Measurements from ENCODE around the gene ENDOU. TPM values are rescaled to one million over a fixed set of nuclear protein-coding genes. Genes with fewer than 3 reads are reported as not detected.

Gene ENDOU
- polyA plus RNA-seq, 2 donors: 101 to 139 TPM

DNA sequence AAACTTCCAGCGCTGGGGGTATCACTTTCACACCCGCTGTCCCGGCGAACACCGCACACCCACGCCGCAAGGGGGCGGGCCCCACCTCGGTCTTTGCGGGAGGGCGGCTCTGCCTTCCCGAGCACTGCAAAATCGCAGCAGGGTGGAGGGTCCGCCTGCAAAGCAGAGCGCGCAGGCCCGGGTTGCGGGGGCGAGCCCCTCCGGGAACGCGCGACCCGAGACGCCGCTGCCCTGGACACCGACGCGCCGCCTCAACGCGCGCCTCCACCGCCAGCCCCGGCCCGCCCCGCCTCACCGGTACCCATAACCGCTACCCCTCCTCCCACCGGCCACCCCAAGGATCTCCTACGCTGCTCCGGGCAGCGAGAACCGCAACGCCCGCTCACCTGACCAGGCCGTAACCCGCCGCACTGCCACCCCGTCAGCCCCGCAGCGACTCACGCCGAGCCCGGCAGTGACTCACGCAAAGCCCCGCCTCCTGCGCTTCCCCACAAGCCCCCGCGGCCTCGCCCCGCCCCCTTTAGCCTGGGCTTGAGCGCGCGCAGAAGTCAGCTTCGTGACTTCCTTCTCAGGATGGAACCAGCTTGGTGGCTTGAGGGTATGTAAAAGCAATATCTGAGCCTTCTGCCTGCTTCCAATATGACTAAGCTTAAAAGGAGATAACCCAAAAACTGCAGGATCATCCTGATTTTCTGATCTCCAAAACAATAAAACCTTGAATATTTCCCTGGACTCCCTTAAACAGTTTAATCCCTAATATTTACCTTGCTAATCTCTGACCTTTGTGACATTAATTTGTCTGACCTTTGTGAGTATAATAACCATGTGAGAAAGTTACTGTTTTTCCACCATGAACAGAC, 19.5 kb downstream of the ENDOU start, which contains the start of gene RPAP3:
RPAP3 (minus strand) TSS at position 465 of the 860 bp plus-strand sequence. CDS start 3,190 bp downstream, outside the sequence.
- Histone ChIP-seq H3K9me3 (ENCODE audit: control insufficient read depth in 2 of 2, insufficient read depth in 1 of 2, low read depth in 1 of 2, low read length in 1 of 2) (no peaks in the 10 kb centered on the region), H3K36me3 (ENCODE audit: control insufficient read depth in 2 of 2, insufficient read depth in 2 of 2, low read length in 1 of 2) (no peaks in the 10 kb centered on the region), H3K27me3 (ENCODE audit: control insufficient read depth in 1 of 2, insufficient read depth in 2 of 2, low read length in 2 of 2) (no peaks in the 10 kb centered on the region), H3K27ac (ENCODE audit: low read depth in 2 of 2, low read length in 1 of 2) (peak within 1 kb of the TSS; percentile 85 to 91), H3K4me3 (ENCODE audit: low read depth in 1 of 2, low read length in 2 of 2) (peak within 1 kb of the TSS; percentile 84 to 95), H3K4me1 (ENCODE audit: control insufficient read depth in 2 of 2, insufficient read depth in 2 of 2, low read length in 1 of 2) (no peaks in the 10 kb centered on the region)
- WGBS, 2 donors: 1% methylated on average over 53 to 66 of the region's 66 CpGs

GRCh38 chr12:47705229-47705565, 20.1 kb downstream of the ENDOU start:
- Histone ChIP-seq H3K27ac (ENCODE audit: low read depth in 2 of 2, low read length in 1 of 2) (peak overlapping the region; percentile 85 to 91), H3K9me3 (ENCODE audit: control insufficient read depth in 2 of 2, insufficient read depth in 1 of 2, low read depth in 1 of 2, low read length in 1 of 2) (no peaks in the 10 kb centered on the region), H3K4me3 (ENCODE audit: low read depth in 1 of 2, low read length in 2 of 2) (peak overlapping the region; percentile 84 to 95), H3K4me1 (ENCODE audit: control insufficient read depth in 2 of 2, insufficient read depth in 2 of 2, low read length in 1 of 2) (no peaks in the 10 kb centered on the region), H3K36me3 (ENCODE audit: control insufficient read depth in 2 of 2, insufficient read depth in 2 of 2, low read length in 1 of 2) (peaks cover 0 to 2% of the 10 kb centered on the region in 2 donors), H3K27me3 (ENCODE audit: control insufficient read depth in 1 of 2, insufficient read depth in 2 of 2, low read length in 2 of 2) (no peaks in the 10 kb centered on the region)
- 0 to 1% methylated on average over 9 of the region's 9 CpGs for WGBS, 2 donors

DNA sequence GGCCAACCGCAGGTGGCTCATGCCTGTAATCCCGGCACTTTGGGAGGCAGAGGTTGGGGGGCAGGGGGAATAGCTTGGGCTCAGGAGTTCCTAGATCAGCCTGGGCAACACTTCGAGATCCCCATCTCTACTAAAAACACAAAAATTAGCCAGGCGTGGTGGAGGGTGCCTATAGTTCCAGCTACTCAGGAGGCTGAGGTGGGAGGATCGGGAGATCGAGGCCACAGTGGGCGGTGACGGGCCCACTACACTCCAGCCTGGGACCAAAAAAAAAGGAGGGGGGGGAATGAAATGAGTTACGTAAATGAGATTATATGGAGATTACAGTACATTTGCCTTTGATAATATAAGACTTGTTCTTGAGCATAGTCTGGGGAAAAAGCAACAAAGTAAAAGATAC, 20.6 kb downstream of the ENDOU start:
- Histone ChIP-seq H3K4me3 (ENCODE audit: low read depth in 1 of 2, low read length in 2 of 2) (no peak overlapping the region), H3K4me1 (ENCODE audit: control insufficient read depth in 2 of 2, insufficient read depth in 2 of 2, low read length in 1 of 2) (no peaks in the 10 kb centered on the region), H3K36me3 (ENCODE audit: control insufficient read depth in 2 of 2, insufficient read depth in 2 of 2, low read length in 1 of 2) (peaks cover 0 to 2% of the 10 kb centered on the region in 2 donors), H3K27ac (ENCODE audit: low read depth in 2 of 2, low read length in 1 of 2) (no peak overlapping the region), H3K9me3 (ENCODE audit: control insufficient read depth in 2 of 2, insufficient read depth in 1 of 2, low read depth in 1 of 2, low read length in 1 of 2) (no peaks in the 10 kb centered on the region), H3K27me3 (ENCODE audit: control insufficient read depth in 1 of 2, insufficient read depth in 2 of 2, low read length in 2 of 2) (no peaks in the 10 kb centered on the region)
- 89 to 91% methylated on average over 9 of the region's 9 CpGs for WGBS, 2 donors

DNA sequence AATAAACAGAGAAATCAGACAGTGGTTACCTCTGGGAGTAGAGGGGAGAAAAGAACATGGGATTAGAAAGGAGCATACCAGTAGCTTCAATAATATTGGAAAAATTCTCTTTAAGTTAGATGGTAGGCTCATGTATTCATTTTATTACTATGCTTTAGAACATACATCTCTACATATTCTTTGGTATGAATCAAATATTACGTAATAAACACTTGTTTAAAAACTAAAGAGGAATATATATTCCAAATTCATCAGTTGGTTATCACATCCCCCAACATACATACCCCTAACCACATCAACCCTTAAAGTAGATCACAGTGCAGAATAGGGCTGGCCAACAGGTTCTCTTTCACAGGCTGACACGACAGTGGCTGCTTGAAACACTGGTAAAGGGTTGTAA, 25.0 kb downstream of the ENDOU start:
- H3K9me3 ChIP-seq (ENCODE audit: control insufficient read depth in 2 of 2, insufficient read depth in 1 of 2, low read depth in 1 of 2, low read length in 1 of 2): no peaks in the 10 kb centered on the region
- H3K36me3 ChIP-seq (ENCODE audit: control insufficient read depth in 2 of 2, insufficient read depth in 2 of 2, low read length in 1 of 2): peaks cover 0 to 2% of the 10 kb centered on the region in 2 donors
- H3K4me3 ChIP-seq (ENCODE audit: low read depth in 1 of 2, low read length in 2 of 2): no peak overlapping the region
- no peak overlapping the region for H3K27ac ChIP-seq (ENCODE audit: low read depth in 2 of 2, low read length in 1 of 2)
- WGBS, 2 donors: 96 to 97% methylated on average over 2 of the region's 2 CpGs
- no peaks in the 10 kb centered on the region for H3K4me1 ChIP-seq (ENCODE audit: control insufficient read depth in 2 of 2, insufficient read depth in 2 of 2, low read length in 1 of 2)
- H3K27me3 ChIP-seq (ENCODE audit: control insufficient read depth in 1 of 2, insufficient read depth in 2 of 2, low read length in 2 of 2): no peaks in the 10 kb centered on the region

DNA sequence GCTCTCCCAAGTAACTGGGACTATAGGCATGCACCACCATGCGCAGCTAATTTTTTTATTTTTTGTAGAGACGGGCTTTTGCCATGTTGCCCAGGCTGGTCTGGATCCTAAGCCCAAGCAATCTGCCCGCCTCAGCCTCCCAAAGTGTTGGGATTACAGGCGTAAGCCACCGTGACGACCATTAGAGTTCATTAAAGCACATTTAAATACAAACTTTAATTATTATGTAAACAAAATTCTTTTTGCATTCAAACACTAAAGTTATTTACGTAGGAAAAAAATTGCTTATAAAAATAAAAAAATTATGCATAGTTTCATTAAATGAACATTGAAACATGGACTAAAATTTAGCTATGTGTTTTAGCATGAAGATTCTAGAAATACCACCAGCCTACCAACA, 26.7 kb downstream of the ENDOU start:
- 89 to 93% methylated on average over 7 of the region's 7 CpGs for WGBS, 2 donors
- H3K36me3 ChIP-seq (ENCODE audit: control insufficient read depth in 2 of 2, insufficient read depth in 2 of 2, low read length in 1 of 2): peaks cover 0 to 2% of the 10 kb centered on the region in 2 donors
- no peaks in the 10 kb centered on the region for H3K27me3 ChIP-seq (ENCODE audit: control insufficient read depth in 1 of 2, insufficient read depth in 2 of 2, low read length in 2 of 2)
- no peaks in the 10 kb centered on the region for H3K9me3 ChIP-seq (ENCODE audit: control insufficient read depth in 2 of 2, insufficient read depth in 1 of 2, low read depth in 1 of 2, low read length in 1 of 2)
- H3K27ac ChIP-seq (ENCODE audit: low read depth in 2 of 2, low read length in 1 of 2): no peak overlapping the region
- no peak overlapping the region for H3K4me3 ChIP-seq (ENCODE audit: low read depth in 1 of 2, low read length in 2 of 2)
- no peaks in the 10 kb centered on the region for H3K4me1 ChIP-seq (ENCODE audit: control insufficient read depth in 2 of 2, insufficient read depth in 2 of 2, low read length in 1 of 2)

DNA sequence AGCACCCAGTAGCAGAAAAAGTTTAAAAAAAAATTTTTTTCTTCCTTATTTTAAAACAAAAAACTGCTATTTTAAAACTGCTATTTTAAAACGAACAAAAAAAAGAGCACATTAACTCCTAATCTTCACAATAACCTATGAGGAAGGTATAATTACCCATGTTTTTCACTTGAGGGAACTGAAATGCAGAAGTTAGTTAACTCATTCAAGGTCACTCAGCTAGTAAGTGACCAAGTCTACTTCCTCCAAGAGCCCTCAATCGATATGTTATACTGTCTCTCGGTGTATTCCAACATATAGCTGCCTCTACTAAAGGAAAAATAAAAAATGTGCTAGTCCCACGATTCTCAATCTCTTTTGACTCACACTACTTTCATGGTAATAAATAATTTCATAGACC, 27.2 kb downstream of the ENDOU start:
- no peak overlapping the region for H3K4me3 ChIP-seq (ENCODE audit: low read depth in 1 of 2, low read length in 2 of 2)
- 78 to 86% methylated on average over 4 of the region's 4 CpGs for WGBS, 2 donors
- H3K9me3 ChIP-seq (ENCODE audit: control insufficient read depth in 2 of 2, insufficient read depth in 1 of 2, low read depth in 1 of 2, low read length in 1 of 2): no peaks in the 10 kb centered on the region
- H3K27me3 ChIP-seq (ENCODE audit: control insufficient read depth in 1 of 2, insufficient read depth in 2 of 2, low read length in 2 of 2): no peaks in the 10 kb centered on the region
- no peaks in the 10 kb centered on the region for H3K4me1 ChIP-seq (ENCODE audit: control insufficient read depth in 2 of 2, insufficient read depth in 2 of 2, low read length in 1 of 2)
- no peak overlapping the region for H3K27ac ChIP-seq (ENCODE audit: low read depth in 2 of 2, low read length in 1 of 2)
- H3K36me3 ChIP-seq (ENCODE audit: control insufficient read depth in 2 of 2, insufficient read depth in 2 of 2, low read length in 1 of 2): peaks cover 0 to 2% of the 10 kb centered on the region in 2 donors

- H3K27ac ChIP-seq (ENCODE audit: low read depth in 2 of 2, low read length in 1 of 2): no peak overlapping the region
- H3K9me3 ChIP-seq (ENCODE audit: control insufficient read depth in 2 of 2, insufficient read depth in 1 of 2, low read depth in 1 of 2, low read length in 1 of 2): no peaks in the 10 kb centered on the region
- WGBS, 2 donors: 94 to 96% methylated on average over 2 of the region's 2 CpGs
- H3K4me3 ChIP-seq (ENCODE audit: low read depth in 1 of 2, low read length in 2 of 2): no peak overlapping the region
- peaks cover 4% of the 10 kb centered on the region in 2 donors for H3K36me3 ChIP-seq (ENCODE audit: control insufficient read depth in 2 of 2, insufficient read depth in 2 of 2, low read length in 1 of 2)
- no peaks in the 10 kb centered on the region for H3K27me3 ChIP-seq (ENCODE audit: control insufficient read depth in 1 of 2, insufficient read depth in 2 of 2, low read length in 2 of 2)
- H3K4me1 ChIP-seq (ENCODE audit: control insufficient read depth in 2 of 2, insufficient read depth in 2 of 2, low read length in 1 of 2): no peaks in the 10 kb centered on the region
These were observed 36.1 kb downstream of the ENDOU start for GRCh38 chr12:47689215-47689614.

GRCh38 chr12:47687636-47688035, 37.7 kb downstream of the ENDOU start:
- Histone ChIP-seq H3K4me3 (ENCODE audit: low read depth in 1 of 2, low read length in 2 of 2) (no peak overlapping the region), H3K9me3 (ENCODE audit: control insufficient read depth in 2 of 2, insufficient read depth in 1 of 2, low read depth in 1 of 2, low read length in 1 of 2) (no peaks in the 10 kb centered on the region)
- 63 to 95% methylated on average over 3 of the region's 3 CpGs for WGBS, 2 donors

GRCh38 chr12:47686645-47687240, 38.5 kb downstream of the ENDOU start:
- Histone ChIP-seq H3K36me3 (ENCODE audit: control insufficient read depth in 2 of 2, insufficient read depth in 2 of 2, low read length in 1 of 2) (peaks cover 0 to 7% of the 10 kb centered on the region in 2 donors), H3K4me3 (ENCODE audit: low read depth in 1 of 2, low read length in 2 of 2) (no peak overlapping the region), H3K27ac (ENCODE audit: low read depth in 2 of 2, low read length in 1 of 2) (no peak overlapping the region), H3K9me3 (ENCODE audit: control insufficient read depth in 2 of 2, insufficient read depth in 1 of 2, low read depth in 1 of 2, low read length in 1 of 2) (no peaks in the 10 kb centered on the region), H3K4me1 (ENCODE audit: control insufficient read depth in 2 of 2, insufficient read depth in 2 of 2, low read length in 1 of 2) (no peaks in the 10 kb centered on the region), H3K27me3 (ENCODE audit: control insufficient read depth in 1 of 2, insufficient read depth in 2 of 2, low read length in 2 of 2) (no peaks in the 10 kb centered on the region)
- WGBS, 2 donors: 75 to 79% methylated on average over 4 of the region's 4 CpGs

More at GRCh38 chr12:47687636-47688035, 37.7 kb downstream of the ENDOU start:
- Histone ChIP-seq H3K4me1 (ENCODE audit: control insufficient read depth in 2 of 2, insufficient read depth in 2 of 2, low read length in 1 of 2) (no peaks in the 10 kb centered on the region), H3K27me3 (ENCODE audit: control insufficient read depth in 1 of 2, insufficient read depth in 2 of 2, low read length in 2 of 2) (no peaks in the 10 kb centered on the region), H3K36me3 (ENCODE audit: control insufficient read depth in 2 of 2, insufficient read depth in 2 of 2, low read length in 1 of 2) (peaks cover 4 to 7% of the 10 kb centered on the region in 2 donors), H3K27ac (ENCODE audit: low read depth in 2 of 2, low read length in 1 of 2) (no peak overlapping the region)

Data from esophagus (tissue), 2 donors.